ENCODE measurements around the gene PAQR8.

The PAQR8 gene, protein sequence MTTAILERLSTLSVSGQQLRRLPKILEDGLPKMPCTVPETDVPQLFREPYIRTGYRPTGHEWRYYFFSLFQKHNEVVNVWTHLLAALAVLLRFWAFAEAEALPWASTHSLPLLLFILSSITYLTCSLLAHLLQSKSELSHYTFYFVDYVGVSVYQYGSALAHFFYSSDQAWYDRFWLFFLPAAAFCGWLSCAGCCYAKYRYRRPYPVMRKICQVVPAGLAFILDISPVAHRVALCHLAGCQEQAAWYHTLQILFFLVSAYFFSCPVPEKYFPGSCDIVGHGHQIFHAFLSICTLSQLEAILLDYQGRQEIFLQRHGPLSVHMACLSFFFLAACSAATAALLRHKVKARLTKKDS

GRCh38 chr6:52361945-52362442, at the start of gene PAQR8:
Gene PAQR8 (plus strand): TSS chr6:52362151. CDS start chr6:52403214, 41,063 bp downstream.
- peak; percentile 78 for DNase-seq

DNA sequence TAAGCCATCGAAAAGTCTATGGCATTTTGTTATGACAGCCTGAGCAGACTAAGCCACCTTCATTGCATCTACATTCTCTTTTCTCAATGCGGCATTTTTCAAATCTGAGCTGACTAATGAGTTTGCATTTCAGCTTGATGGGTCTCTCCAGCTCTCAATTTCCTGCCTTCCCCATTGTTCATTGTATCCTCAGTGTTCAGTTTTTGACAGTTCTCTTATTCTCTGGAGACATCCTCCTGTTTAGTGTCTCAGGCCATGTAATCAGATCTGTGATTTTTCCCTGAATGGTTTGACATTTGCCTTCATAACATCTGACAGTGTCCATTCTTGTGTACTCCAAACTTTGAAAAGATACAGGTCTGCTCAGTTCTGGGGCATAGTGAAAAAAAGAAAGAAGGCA, 49.5 kb upstream of the PAQR8 start:
- no peak for DNase-seq

- DNase-seq: no peak
Observed at GRCh38 chr6:52314752-52315151, 47.2 kb upstream of the PAQR8 start.

- no peak for DNase-seq
Observed at GRCh38 chr6:52317211-52317610, 44.7 kb upstream of the PAQR8 start.

GRCh38 chr6:52317841-52318581, 43.9 kb upstream of the PAQR8 start:
- no peak for DNase-seq

DNA sequence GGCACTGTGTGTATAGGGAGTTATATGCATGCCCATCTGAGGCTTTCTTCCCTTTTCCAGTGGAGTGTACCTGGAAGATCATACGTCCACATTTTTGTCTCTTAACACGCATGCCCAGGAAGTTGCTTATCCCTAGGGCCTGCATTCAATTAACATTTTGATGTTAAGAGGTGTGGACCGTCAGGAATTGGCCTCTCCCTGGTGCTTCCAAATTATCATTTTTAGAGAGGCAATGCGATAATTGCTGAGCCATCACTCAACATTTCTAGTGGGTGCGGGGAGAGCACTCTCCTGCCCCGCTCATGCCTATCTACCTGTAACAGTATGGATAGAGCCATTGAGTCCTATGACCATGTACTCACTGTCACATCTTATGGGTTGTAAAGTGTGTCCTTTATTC, 37.8 kb upstream of the PAQR8 start:
- DNase-seq: no peak

DNA sequence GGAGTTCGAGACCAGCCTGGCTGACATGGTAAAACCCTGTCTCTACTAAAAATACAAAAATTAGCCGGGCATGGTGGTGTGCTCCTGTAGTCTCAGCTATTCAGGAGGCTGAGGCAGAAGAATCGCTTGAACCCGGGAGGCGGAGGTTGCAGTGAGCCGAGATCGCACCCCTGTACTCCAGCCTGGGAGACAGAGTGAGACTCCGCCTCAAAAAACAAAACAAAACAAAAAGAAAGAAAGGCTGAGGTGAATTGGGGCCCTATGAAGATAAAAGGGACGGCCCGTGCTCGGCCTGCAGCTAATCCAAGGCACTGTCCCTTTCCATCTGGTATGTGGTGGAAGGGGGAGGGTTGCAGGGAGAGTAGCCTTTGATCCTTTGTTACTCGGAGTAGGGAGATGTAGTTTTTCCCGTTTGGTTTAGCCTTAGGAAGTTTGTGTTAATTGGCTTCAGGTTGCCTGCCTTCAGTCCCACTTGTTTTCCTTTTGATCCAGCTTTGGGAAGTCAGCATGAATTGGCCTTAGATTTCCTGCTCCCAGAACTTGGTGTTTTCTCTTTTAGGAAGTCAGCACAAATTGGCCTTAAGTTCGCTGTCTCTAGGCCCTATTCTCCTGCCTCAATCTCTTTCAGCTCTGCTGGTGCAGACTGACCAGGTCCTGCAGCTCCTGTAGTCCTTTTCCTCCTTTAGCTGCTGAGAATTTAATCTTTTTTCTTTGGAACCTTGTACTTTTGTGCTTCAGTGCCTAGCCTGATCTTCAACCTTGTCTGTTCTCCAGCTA, 36.1 kb upstream of the PAQR8 start:
- DNase-seq: no peak

GRCh38 chr6:52326540-52327364, 35.2 kb upstream of the PAQR8 start:
- DNase-seq: no peak

GRCh38 chr6:52328303-52328662, 33.7 kb upstream of the PAQR8 start:
- DNase-seq: no peak

DNA sequence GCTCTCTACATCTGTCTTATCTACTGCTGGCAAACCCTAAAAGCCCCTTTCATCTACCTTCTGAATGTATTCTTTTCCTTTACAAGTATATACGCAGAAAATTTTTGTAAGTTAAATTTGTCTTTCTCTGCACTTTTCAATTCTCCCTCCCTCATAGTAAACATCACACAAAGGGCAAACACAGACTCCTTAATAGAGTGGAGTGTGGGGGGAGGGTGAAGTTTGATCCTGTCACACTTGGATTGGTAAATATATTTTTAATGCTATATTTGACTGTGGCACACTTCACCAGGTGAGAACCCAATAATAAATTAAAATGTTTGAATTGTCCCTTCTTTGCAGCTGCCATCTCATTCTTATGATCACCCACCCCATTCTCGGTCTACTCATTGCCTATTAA, 33.2 kb upstream of the PAQR8 start:
- DNase-seq: no peak

- DNase-seq: no peak
Observed at GRCh38 chr6:52330470-52330869, 31.5 kb upstream of the PAQR8 start.

GRCh38 chr6:52331793-52332457, 30.0 kb upstream of the PAQR8 start:
- no peak for DNase-seq

DNA sequence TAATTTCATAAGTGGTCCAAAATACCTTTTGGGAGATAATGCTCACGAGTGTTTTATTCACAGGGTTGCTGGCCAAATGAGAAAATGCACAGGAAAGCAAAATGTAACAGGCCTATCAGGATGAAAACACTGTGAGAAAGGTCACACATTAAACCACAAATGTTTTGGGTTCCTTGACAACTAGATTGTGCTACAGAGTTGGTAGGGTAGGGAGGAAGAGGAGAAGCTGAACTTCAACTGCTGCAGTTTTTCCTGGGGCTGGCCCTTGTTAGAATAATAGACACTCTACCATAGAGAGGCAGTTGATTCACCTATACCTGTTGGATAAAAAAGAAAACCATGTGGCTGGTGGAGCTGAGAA, 28.1 kb upstream of the PAQR8 start:
- no peak for DNase-seq

- no peak for DNase-seq
Observed at GRCh38 chr6:52335576-52335975, 26.4 kb upstream of the PAQR8 start.

DNA sequence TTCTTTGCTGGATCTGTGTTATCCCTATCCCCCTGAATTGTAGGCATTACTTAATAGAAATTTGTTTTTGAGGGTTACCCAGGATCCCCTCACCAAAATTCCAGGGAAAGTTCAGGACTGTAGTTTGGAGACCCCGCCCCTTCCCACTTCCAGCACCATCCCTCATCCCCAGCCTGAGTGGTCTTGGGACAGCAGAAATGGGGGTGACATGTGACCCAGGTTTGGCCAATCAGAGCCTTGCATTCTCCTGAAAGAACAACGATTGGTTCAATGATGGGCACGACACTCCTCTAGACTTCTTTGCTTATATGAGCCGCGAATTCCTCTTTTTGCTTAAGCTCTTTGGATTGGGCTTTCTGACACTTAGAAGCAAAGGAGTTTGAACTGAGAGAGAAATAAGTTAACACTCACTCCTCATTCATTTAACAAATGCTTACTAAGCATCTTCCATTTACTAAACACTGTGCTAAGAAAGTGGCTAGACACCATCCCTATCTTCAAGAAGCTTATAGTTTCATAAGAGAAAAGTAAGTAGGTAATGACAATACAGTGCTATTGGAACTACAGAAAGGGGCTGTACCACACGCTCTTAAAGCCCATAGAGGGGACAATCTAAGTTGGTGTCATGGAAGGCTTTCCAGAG, 24.9 kb upstream of the PAQR8 start:
- no peak for DNase-seq

GRCh38 chr6:52337633-52338290, 24.2 kb upstream of the PAQR8 start:
- DNase-seq: no peak

GRCh38 chr6:52340603-52340880, 21.4 kb upstream of the PAQR8 start:
- no peak for DNase-seq

GRCh38 chr6:52341561-52342260, 20.2 kb upstream of the PAQR8 start:
- no peak for DNase-seq

GRCh38 chr6:52345311-52345710, 16.6 kb upstream of the PAQR8 start:
- DNase-seq: no peak

- no peak for DNase-seq
Observed at GRCh38 chr6:52346503-52346902, 15.4 kb upstream of the PAQR8 start.

DNA sequence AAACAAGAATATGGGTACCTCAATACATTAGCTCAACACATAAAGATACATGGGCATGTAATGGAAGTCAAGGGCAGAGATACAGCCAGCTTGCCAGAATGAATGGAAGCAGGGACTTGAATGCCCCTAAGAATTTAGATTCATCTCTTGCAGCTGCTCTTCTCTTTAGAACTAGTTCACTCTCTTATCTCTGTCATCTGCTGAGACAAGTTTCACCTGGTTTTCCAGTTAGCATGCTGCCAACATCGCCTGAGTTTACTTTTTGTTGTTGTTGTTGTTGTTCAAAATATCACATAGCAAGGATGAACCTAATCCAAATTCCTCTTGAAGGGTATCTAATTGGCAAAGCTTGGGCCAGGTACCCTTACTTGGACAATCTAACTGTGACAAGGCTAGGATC, 14.1 kb upstream of the PAQR8 start:
- no peak for DNase-seq
